ENCODE measurements around the gene RABL2B. TPM values are rescaled to one million over a fixed set of nuclear protein-coding genes. Genes with fewer than 3 reads are reported as not detected.
"Not testable (repeated sequence)": the region's sequence is repeated elsewhere in the genome, so short reads cannot be mapped to it uniquely, and the experiment has no call there.

RABL2B gene
- total RNA-seq, 3 donors from 2014 or later = 24.8 to 39.5 (median 38.4) TPM

DNA sequence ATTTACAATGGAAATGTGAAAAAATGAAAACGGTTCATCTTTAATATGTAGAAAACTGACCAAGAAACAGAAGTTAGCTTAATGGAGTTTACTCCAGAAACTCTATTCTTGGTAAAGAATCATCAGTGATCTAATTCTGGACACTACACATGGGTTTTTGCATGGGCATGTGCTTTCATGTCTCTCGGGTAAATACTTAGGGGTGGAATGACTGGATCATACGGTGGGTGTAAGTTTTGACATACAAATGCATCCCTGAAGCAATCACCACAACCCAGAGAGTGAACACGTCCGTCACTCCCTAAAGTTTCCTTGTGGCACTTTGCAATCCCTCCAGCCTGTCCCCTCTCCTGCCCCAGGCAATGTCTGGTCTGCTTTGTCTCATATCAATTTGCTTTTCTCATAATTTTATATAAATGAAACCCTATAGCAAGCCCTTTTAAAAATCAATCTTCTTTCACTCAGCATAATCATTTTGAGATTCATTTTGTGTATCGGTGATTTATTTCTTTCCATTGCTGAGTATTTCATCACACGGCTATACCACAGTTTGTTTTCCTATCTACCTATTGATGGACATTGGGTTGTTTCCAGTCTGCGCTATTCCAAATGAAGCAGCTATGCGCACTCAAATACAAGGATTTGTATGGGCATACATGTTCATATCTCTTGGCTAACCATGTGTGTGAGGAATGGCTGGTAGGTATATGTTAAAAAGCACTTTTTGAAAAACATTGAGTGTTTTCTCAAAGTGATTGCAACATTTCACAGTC, 33.9 kb downstream of the RABL2B start:
- H3K36me3 ChIP-seq (ENCODE audit: low read depth); H3K4me3 ChIP-seq; intact Hi-C loops (cut with DNase I, micrococcal nuclease); ATAC-seq; DNase-seq; H3K9me3 ChIP-seq; H3K4me1 ChIP-seq (ENCODE audit: low read depth): not testable (repeated sequence)

DNA sequence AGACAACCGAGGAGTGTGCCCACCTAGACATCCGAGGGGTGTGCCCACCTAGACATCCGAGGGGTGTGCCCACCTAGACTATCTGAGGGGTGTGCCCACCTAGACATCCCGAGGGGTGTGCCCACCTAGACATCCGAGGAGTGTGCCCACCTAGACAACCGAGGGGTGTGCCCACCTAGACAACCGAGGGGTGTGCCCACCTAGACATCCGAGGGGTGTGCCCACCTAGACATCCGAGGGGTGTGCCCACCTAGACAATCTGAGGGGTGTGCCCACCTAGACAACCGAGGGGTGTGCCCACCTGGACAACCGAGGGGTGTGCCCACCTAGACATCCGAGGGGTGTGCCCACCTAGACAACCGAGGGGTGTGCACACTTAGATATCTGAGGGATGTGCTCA, 34.8 kb downstream of the RABL2B start:
- H3K4me3 ChIP-seq; DNase-seq; H3K9me3 ChIP-seq; ATAC-seq; H3K36me3 ChIP-seq (ENCODE audit: low read depth); intact Hi-C loops (cut with DNase I, micrococcal nuclease); H3K4me1 ChIP-seq (ENCODE audit: low read depth): not testable (repeated sequence)

GRCh38 chr22:50747521-50747920, 35.9 kb downstream of the RABL2B start:
- H3K4me3 ChIP-seq; H3K4me1 ChIP-seq (ENCODE audit: low read depth); DNase-seq; H3K9me3 ChIP-seq; H3K36me3 ChIP-seq (ENCODE audit: low read depth); intact Hi-C loops (cut with DNase I, micrococcal nuclease); ATAC-seq: not testable (repeated sequence)

DNA sequence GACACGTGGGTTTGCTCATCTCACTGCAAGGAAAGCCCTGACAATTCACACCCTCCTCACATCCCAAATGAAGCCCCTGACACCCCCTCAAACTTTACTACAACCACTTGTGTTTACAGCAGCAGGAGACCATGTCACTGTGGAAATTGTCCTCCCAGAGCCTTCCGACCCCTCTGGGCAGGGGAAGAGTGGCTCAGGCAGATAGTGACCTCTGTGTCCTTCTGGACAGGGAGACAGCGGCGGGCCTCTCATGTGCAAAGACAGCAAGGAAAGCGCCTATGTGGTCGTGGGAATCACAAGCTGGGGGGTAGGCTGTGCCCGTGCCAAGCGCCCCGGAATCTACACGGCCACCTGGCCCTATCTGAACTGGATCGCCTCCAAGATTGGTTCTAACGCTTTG, 39.0 kb downstream of the RABL2B start:
- ATAC-seq; DNase-seq; H3K36me3 ChIP-seq (ENCODE audit: low read depth); H3K9me3 ChIP-seq; H3K4me3 ChIP-seq; intact Hi-C loops (cut with DNase I, micrococcal nuclease); H3K4me1 ChIP-seq (ENCODE audit: low read depth): not testable (repeated sequence)

DNA sequence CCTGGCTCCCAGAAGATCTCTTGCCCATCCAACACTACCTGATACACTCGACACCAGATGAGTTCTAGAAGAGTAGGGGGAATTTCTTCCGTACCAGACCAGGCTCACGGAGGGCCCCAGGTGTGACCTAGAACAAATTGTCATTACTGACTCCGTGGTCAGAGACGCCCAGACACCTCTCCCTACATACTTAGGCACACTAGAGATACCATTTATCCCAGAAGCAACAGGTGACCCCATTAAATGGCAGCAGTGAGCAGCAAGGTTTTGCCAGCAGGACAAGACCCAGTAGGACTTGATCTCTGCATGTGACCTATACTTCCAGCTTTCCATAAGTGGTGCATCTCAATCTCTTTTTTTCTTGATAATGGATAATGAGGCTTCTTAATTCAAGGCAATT, 42.7 kb downstream of the RABL2B start:
- H3K36me3 ChIP-seq (ENCODE audit: low read depth); intact Hi-C loops (cut with DNase I, micrococcal nuclease): not testable (repeated sequence)

DNA sequence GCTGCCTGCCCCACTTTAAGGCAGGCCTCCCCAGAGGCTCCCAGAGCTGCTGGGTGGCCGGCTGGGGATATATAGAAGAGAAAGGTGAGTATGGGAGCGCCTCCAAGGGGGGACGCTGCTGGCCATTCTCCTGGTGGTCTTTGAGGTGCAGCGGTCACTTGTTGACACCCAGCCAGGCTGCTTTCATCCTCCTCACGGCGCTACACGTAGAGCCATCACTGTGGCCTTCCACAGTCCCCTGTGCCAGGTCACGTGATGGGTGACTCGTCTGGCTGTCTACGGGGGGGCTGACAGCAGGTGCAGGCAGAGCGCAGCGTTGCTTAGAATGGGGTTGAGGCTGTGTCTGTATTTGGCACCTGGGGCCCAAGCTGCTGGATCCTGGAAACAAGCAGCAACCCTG, 43.5 kb downstream of the RABL2B start:
- H3K4me1 ChIP-seq (ENCODE audit: low read depth) = no peaks in the 10 kb centered on the region
- H3K4me3 ChIP-seq = no peak overlapping the region
- H3K9me3 ChIP-seq = no peaks in the 10 kb centered on the region
- DNase-seq (no peak), ATAC-seq (no peak)
- H3K36me3 ChIP-seq (ENCODE audit: low read depth) = no peaks in the 10 kb centered on the region
- TF ChIP-seq, protein P1, sequence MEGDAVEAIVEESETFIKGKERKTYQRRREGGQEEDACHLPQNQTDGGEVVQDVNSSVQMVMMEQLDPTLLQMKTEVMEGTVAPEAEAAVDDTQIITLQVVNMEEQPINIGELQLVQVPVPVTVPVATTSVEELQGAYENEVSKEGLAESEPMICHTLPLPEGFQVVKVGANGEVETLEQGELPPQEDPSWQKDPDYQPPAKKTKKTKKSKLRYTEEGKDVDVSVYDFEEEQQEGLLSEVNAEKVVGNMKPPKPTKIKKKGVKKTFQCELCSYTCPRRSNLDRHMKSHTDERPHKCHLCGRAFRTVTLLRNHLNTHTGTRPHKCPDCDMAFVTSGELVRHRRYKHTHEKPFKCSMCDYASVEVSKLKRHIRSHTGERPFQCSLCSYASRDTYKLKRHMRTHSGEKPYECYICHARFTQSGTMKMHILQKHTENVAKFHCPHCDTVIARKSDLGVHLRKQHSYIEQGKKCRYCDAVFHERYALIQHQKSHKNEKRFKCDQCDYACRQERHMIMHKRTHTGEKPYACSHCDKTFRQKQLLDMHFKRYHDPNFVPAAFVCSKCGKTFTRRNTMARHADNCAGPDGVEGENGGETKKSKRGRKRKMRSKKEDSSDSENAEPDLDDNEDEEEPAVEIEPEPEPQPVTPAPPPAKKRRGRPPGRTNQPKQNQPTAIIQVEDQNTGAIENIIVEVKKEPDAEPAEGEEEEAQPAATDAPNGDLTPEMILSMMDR (IDR thresholded peaks at IDR 0.05) = no peak
- intact Hi-C loops (cut with DNase I, micrococcal nuclease) = no loop called here

More for the DNA sequence above, 42.7 kb downstream of the RABL2B start:
- not testable (repeated sequence) for H3K4me3 ChIP-seq; H3K4me1 ChIP-seq (ENCODE audit: low read depth); DNase-seq; ATAC-seq; H3K9me3 ChIP-seq

GRCh38 chr22:50739279-50739691, 44.2 kb downstream of the RABL2B start:
- TF ChIP-seq, protein P1 (IDR thresholded peaks at IDR 0.05) = no peak
- no peaks in the 10 kb centered on the region for H3K36me3 ChIP-seq (ENCODE audit: low read depth)
- DNase-seq (peak in 1 of 3 donors; percentile 11), ATAC-seq (no peak)
- intact Hi-C loops (cut with DNase I, micrococcal nuclease) = no loop called here
- no peaks in the 10 kb centered on the region for H3K4me1 ChIP-seq (ENCODE audit: low read depth)
- H3K9me3 ChIP-seq = no peaks in the 10 kb centered on the region
- H3K4me3 ChIP-seq = no peak overlapping the region

DNA sequence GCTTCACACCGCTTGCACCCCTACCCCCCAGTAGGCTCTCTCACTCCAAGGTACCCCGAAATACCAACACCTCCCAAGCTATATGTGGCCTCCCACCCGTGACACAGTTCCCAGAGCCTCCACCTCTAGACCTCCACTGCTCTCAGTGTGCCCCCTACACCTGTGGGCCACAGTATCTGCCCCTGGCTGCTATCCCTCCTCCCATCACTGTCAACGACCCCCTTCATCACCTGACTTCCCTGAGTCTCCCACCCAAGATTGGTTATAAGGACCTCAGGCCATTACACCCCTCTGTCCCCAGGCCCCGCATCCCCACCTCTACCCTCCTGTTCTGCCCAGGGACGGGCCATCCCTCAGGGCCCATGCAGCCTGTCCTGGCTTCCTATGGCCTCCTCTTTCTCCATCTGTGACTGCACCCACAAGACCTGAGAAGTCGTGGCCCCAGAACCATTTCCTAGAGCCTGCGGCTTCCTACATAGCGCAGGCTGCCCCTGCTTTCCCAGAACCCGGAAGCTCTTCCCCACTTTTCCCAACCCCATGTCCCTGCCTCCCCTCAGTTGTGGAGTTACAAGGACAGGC, 44.7 kb downstream of the RABL2B start:
- Histone ChIP-seq H3K36me3 (ENCODE audit: low read depth) (no peaks in the 10 kb centered on the region), H3K4me3 (no peak overlapping the region), H3K9me3 (no peaks in the 10 kb centered on the region), H3K4me1 (ENCODE audit: low read depth) (no peaks in the 10 kb centered on the region)
- ATAC-seq (no peak), DNase-seq (peak in 1 of 3 donors; percentile 7)
- TF ChIP-seq, protein P1 (IDR thresholded peaks at IDR 0.05) = no peak
- intact Hi-C loops (cut with DNase I, micrococcal nuclease) = no loop called here

Data from mucosa of descending colon (tissue), 3 donors.